Esophagus muscularis mucosa (tissue), 4 donors: ENCODE measurements around the gene VASH2. TPM values are rescaled to one million over a fixed set of nuclear protein-coding genes. Genes with fewer than 3 reads are reported as not detected.

ENCODE experiments used
- DNase-seq: peaks from one replicate; pipeline ENCODE4 v3.0.0-alpha.2; 2017; ENCODE audit errors: extremely low spot score
- H3K27ac ChIP-seq, 4 donors: fragments of 200-600 bp; sonication (generic); replicated peaks in 1 of 4; 1 replicate in 3 of 4; 2 replicates in 1 of 4; pipeline ENCODE4 v1.5.1; 2016 to 2019; ENCODE audit warnings: mild to moderate bottlenecking in 1 of 4
- H3K27me3 ChIP-seq, 4 donors: fragments of 200-600 bp; sonication (generic); one replicate each; pipeline versions ENCODE4 v1.5.1 to v1.6.0; 2016 to 2019
- H3K36me3 ChIP-seq, 4 donors: fragments of 200-600 bp; sonication (generic); one replicate each; pipeline ENCODE4 v1.5.1; 2016 to 2019
- H3K4me1 ChIP-seq, 4 donors: fragments of 200-600 bp; sonication (generic); one replicate each; pipeline ENCODE4 v1.5.1; 2016 to 2019
- H3K4me3 ChIP-seq, 4 donors: fragments of 200-600 bp; sonication (generic); 1 replicate in 2 of 4; 2 replicates in 2 of 4; pipeline ENCODE4 v1.5.1; 2016 to 2019; ENCODE audit warnings: mild to moderate bottlenecking in 4 of 4, moderate library complexity in 1 of 4
- H3K9me3 ChIP-seq, 4 donors: fragments of 200-600 bp; sonication (generic); 1 replicate in 3 of 4; 2 replicates in 1 of 4; pipeline ENCODE4 v1.5.1; 2016 to 2019
- EP300 ChIP-seq: sonication (generic); formaldehyde crosslinking; IDR thresholded peaks from one replicate; pipeline ENCODE4 v1.6.1; 2017; ENCODE audit warnings: antibody characterized with exemption
- POLR2A ChIP-seq: fragments of 450-650 bp; IDR thresholded peaks from one replicate; pipeline ENCODE4 v1.6.1; 2017; ENCODE audit warnings: antibody characterized with exemption, moderate library complexity, mild to moderate bottlenecking, low read depth
- POLR2AphosphoS5 ChIP-seq, 2 donors: sonication (generic); formaldehyde crosslinking; IDR thresholded peaks; one replicate each; pipeline ENCODE4 v1.6.1; 2017; ENCODE audit warnings: antibody characterized with exemption in 2 of 2
- WGBS: methylation state at CpG from one replicate; pipeline ENCODE4 v1.1.5; 2018; 5-methylcytosine and 5-hydroxymethylcytosine counted together
- intact Hi-C: fragments of 100-400 bp; cut with DNase I; formaldehyde crosslinking; loops from one replicate; pipeline ENCODE4 v1.15.1; 2023
- total RNA-seq, 4 donors: library from RNA; depleted of rRNA; stranded (reverse); fragments of >200 nt; gene quantifications; one replicate each; pipeline versions ENCODE4 v1.1.0 to v1.2.1, GENCODE V29; 2016
- TF ChIP-seq, protein P1 (sequence below), 3 experiments: fragments of 200-600 bp in 2 of 3; fragments of 450-650 bp in 1 of 3; sonication (generic) in 2 of 3; IDR thresholded peaks; one replicate each; pipeline ENCODE4 v1.5.1; 2017 to 2019; ENCODE audit warnings: antibody characterized with exemption in 3 of 3, mild to moderate bottlenecking in 2 of 3, moderate library complexity in 1 of 3

VASH2 gene
- total RNA-seq, 4 donors from 2014 or later = 1.9 to 8.3 (median 2.6) TPM

DNA sequence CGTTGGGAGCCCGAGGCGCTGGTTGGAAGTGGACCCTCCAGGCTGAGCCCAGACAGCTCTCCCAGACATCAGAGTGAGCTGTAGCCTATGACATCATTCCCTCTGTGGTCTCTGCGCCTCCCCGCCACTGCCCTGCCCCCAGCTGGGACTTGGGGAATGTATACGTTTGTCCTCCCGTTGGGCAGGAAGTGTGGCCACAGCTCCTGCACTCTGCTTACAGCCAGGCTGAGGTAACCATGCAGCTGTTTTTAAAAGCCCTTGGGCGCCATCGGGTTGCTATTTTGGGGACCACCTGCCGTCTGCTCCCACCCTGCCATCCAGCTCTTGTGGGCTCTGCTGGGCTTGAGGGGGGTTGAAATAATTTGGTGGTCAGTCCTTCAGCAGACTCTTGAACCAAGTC lies 7.8 kb downstream of the VASH2 start:
- H3K36me3 ChIP-seq = peaks cover 0 to 9% (median 3%) of the 10 kb centered on the region in 4 donors
- TF ChIP-seq, protein P1, sequence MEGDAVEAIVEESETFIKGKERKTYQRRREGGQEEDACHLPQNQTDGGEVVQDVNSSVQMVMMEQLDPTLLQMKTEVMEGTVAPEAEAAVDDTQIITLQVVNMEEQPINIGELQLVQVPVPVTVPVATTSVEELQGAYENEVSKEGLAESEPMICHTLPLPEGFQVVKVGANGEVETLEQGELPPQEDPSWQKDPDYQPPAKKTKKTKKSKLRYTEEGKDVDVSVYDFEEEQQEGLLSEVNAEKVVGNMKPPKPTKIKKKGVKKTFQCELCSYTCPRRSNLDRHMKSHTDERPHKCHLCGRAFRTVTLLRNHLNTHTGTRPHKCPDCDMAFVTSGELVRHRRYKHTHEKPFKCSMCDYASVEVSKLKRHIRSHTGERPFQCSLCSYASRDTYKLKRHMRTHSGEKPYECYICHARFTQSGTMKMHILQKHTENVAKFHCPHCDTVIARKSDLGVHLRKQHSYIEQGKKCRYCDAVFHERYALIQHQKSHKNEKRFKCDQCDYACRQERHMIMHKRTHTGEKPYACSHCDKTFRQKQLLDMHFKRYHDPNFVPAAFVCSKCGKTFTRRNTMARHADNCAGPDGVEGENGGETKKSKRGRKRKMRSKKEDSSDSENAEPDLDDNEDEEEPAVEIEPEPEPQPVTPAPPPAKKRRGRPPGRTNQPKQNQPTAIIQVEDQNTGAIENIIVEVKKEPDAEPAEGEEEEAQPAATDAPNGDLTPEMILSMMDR (IDR thresholded peaks at IDR 0.05) = no peak
- no peak for TF ChIP-seq POLR2A
- no peak for TF ChIP-seq EP300
- no peak for TF ChIP-seq POLR2AphosphoS5 (IDR thresholded peaks at IDR 0.05)
- intact Hi-C loops = no loop called here
- H3K4me1 ChIP-seq = no peaks in the 10 kb centered on the region
- no peak for DNase-seq
- WGBS = 71% methylated on average over 8 of the region's 10 CpGs
- no peak overlapping the region for H3K4me3 ChIP-seq
- no peaks in the 10 kb centered on the region for H3K27me3 ChIP-seq
- no peak overlapping the region for H3K27ac ChIP-seq
- no peaks in the 10 kb centered on the region for H3K9me3 ChIP-seq

GRCh38 chr1:212959266-212960220 lies 9.2 kb downstream of the VASH2 start:
- Histone ChIP-seq H3K9me3 (no peaks in the 10 kb centered on the region), H3K27ac (no peak overlapping the region), H3K4me1 (no peaks in the 10 kb centered on the region), H3K4me3 (no peak overlapping the region), H3K27me3 (no peaks in the 10 kb centered on the region), H3K36me3 (peaks cover 0 to 9% (median 3%) of the 10 kb centered on the region in 4 donors)
- no peak for DNase-seq
- 90% methylated on average over 18 of the region's 18 CpGs for WGBS
- TF ChIP-seq POLR2AphosphoS5 (IDR thresholded peaks at IDR 0.05) (no peak), POLR2A (no peak), EP300 (no peak)
- TF ChIP-seq, protein P1 (IDR thresholded peaks at IDR 0.05) = no peak
- intact Hi-C loops = no loop called here

GRCh38 chr1:212960932-212961331 lies 10.6 kb downstream of the VASH2 start:
- TF ChIP-seq, protein P1 (IDR thresholded peaks at IDR 0.05) = no peak
- TF ChIP-seq POLR2A = no peak
- no peak for TF ChIP-seq EP300
- TF ChIP-seq POLR2AphosphoS5 (IDR thresholded peaks at IDR 0.05) = no peak
- DNase-seq = no peak

GRCh38 chr1:212962509-212962908 lies 12.2 kb downstream of the VASH2 start:
- TF ChIP-seq EP300 = no peak
- no peak for TF ChIP-seq POLR2AphosphoS5 (IDR thresholded peaks at IDR 0.05)
- TF ChIP-seq, protein P1 (IDR thresholded peaks at IDR 0.05) = no peak
- TF ChIP-seq POLR2A = no peak
- WGBS = 95% methylated on average over 5 of the region's 5 CpGs
- no peak for DNase-seq
- peaks cover 0 to 9% (median 3%) of the 10 kb centered on the region in 4 donors for H3K36me3 ChIP-seq
- H3K27ac ChIP-seq = no peak overlapping the region
- no peaks in the 10 kb centered on the region for H3K4me1 ChIP-seq
- no peaks in the 10 kb centered on the region for H3K9me3 ChIP-seq
- intact Hi-C loops = no loop called here
- peaks cover 0 to 4% (median 0%) of the 10 kb centered on the region in 4 donors for H3K27me3 ChIP-seq
- H3K4me3 ChIP-seq = no peak overlapping the region

More at GRCh38 chr1:212960932-212961331, 10.6 kb downstream of the VASH2 start:
- Histone ChIP-seq H3K4me1 (no peaks in the 10 kb centered on the region), H3K27me3 (peaks cover 0 to 4% (median 0%) of the 10 kb centered on the region in 4 donors), H3K36me3 (peaks cover 0 to 9% (median 3%) of the 10 kb centered on the region in 4 donors), H3K27ac (no peak overlapping the region), H3K9me3 (no peaks in the 10 kb centered on the region), H3K4me3 (no peak overlapping the region)
- intact Hi-C loops = no loop called here
- 90% methylated on average over 6 of the region's 6 CpGs for WGBS
